ENCODE results near the gene LBP.
"Not testable (repeated sequence)": the region's sequence is repeated elsewhere in the genome, so short reads cannot be mapped to it uniquely, and the experiment has no call there.

The LBP gene

GRCh38 chr20:38345643-38346042 is 639 bp upstream of the LBP start:
- FAIRE-seq = peak; percentile 52
- no peak for DNase-seq (ENCODE audit: insufficient read length, low spot score)

GRCh38 chr20:38346741-38347140 is 459 bp downstream of the LBP start:
- DNase-seq (ENCODE audit: insufficient read length, low spot score) (no peak), FAIRE-seq (peak; percentile 44)

GRCh38 chr20:38349856-38350255 is 3.6 kb downstream of the LBP start:
- FAIRE-seq (no peak), DNase-seq (ENCODE audit: insufficient read length, low spot score) (no peak)

DNA sequence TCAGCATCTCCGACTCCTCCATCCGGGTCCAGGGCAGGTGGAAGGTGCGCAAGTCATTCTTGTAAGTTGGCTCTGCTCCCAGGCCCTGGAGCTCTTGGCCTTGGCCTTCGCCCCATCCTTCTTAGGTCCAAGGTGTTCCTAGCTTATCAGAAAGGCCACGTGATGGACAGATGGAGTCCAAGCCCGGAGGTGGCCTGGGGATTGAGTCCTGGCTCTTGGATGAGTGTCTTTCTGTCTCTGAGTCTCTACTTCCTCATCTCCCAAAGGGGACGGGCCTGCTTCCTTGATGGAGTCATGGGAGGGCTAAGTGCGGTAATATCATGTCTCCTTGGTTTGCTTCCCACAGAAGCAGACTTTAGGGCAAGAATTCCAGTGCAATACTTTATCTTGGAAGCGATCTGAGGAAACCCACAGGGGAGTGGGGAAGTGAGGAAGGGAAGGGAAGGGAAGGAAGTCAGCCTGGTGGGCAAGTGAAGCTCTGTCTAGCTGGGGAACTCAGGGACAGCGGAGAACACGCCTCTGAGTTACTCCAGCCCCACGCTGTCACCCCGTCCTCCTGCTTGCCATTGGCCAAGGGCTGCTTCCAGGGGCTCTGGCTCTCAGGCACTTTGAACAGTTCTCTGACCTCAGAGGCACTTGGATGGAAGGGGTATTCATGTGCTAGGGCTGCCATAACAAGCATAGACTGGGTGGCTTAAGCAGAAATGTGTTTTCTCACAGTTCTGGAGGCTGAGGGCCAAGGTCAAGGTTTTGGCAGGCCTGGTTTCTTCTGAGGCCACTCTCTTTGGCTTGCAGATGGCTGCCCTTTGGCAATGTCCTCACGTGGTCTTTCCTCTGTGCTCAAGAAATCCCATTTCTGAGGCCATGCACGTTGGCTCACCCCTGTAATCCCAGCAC is 4.8 kb downstream of the LBP start:
- DNase-seq (ENCODE audit: insufficient read length, low spot score) (no peak), FAIRE-seq (no peak)

DNA sequence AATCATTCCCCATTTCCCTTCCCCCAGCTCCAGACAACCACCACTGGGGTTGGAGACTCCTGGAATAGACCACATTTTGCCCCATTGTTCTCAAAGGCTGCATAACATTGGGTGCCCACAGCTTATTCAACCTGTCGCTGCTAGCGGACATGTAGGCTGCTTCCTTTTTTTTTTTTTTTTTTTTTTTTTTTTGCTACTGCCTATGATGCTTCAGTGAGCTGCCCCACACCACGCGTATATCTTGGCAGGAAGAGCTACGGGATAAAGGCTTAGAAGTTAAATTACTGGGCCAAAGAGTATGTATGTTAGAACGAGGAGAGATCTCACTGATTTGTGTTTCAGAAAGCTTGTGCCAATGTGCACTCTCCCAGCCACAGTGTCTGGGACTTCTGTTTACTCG is 7.0 kb downstream of the LBP start:
- DNase-seq (ENCODE audit: insufficient read length, low spot score) = no peak
- FAIRE-seq = no peak

DNA sequence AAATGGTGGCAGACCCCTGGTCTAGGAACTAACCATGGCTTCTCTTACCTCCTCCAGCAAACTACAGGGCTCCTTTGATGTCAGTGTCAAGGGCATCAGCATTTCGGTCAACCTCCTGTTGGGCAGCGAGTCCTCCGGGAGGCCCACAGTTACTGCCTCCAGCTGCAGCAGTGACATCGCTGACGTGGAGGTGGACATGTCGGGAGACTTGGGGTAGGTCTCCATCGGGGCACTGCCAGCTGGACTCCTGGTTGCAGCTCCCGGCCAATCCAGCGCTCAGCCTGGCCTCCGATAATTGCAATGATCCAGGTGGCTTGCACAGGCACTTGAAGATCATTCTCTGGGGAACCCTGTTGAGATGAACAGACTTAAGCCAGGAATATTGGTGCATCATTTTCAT is 7.9 kb downstream of the LBP start:
- no peak for DNase-seq (ENCODE audit: insufficient read length, low spot score)
- FAIRE-seq = no peak

GRCh38 chr20:38355161-38356012 is 9.1 kb downstream of the LBP start:
- DNase-seq (ENCODE audit: insufficient read length, low spot score) (no peak), FAIRE-seq (no peak)

DNA sequence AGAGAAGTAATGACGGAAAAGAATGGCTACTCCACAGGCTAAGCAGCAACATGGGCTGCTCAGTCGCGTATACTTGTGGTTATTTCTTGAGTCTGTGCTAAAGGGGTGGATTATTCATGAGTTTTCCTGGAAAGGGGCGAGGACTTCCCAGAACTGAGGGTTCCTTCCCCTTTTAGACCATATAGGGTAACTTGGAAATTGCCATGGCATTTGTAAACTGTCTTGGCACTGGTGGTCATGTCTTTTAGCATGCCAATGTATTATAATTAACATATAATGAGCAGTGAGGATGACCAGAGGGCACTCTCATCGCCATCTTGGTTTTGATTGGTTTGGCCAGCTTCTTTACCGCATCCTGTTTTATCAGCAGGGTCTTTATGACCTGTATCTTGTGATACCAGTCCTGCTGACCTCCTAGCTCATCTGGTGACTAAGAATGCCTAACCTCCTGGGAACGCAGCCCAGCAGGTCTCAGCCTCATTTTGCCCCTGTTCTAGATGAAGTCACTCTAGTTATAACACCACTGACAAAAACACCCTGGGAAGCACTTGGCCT is 11.4 kb downstream of the LBP start:
- FAIRE-seq = peak; percentile 83
- no peak for DNase-seq (ENCODE audit: insufficient read length, low spot score)

- DNase-seq (ENCODE audit: insufficient read length, low spot score) (no peak), FAIRE-seq (no peak)
These were observed 12.3 kb downstream of the LBP start for GRCh38 chr20:38358556-38358955.

- peak; percentile 66 for FAIRE-seq
- no peak for DNase-seq (ENCODE audit: insufficient read length, low spot score)
These were observed 16.9 kb downstream of the LBP start for GRCh38 chr20:38363004-38363747.

GRCh38 chr20:38369389-38369788 is 23.1 kb downstream of the LBP start:
- DNase-seq (ENCODE audit: insufficient read length, low spot score) = no peak
- peak; percentile 31 for FAIRE-seq

GRCh38 chr20:38372806-38373205 is 26.5 kb downstream of the LBP start:
- FAIRE-seq (no peak), DNase-seq (ENCODE audit: insufficient read length, low spot score) (no peak)

DNA sequence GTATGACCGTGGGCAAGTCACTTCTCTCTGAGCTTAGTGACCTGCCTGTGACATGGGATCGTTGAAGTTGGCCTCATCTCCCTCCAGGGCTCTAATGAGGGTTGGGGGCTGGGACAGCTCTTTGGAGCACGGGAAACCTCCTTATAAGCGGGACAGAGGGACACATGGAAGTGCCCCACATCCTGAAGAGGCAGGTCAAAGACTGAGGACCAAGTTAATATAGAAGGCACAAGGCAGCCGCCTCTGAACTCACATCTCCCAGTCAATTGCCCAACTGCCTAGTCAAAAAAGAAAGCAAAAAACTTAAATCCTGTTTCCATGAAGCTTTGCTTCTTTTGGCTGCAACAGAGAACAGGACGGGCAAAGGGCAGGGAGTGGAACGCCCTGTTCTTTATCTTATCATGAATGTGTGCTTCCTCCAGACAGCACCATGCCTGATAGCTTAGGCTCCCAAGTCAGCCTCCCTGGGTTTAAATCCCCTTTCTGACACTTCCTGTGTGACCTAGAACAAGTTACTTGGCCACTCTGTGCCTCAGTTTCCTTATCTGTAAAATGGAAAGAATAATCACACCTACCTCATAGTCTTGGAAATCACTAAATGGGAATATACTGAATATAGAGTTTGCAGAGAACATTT is 27.1 kb downstream of the LBP start:
- FAIRE-seq = no peak
- DNase-seq (ENCODE audit: insufficient read length, low spot score) = no peak

DNA sequence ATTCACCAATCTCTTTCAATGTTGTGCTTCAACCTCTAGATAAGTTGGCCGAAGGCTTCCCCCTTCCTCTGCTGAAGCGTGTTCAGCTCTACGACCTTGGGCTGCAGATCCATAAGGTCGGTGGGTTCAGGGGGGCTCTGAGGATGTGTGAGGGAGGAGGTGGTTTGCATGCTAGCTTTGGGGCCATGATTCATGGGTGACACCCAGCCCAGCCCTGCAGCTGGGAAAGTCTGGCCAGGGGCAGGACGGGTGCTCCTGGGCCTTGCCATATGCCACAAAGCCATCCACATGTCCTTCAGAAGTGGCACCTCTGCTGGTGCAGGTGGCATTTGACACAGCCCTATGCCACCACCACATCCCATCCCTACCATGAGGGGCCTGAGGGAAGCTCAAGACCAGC is 27.6 kb downstream of the LBP start:
- no peak for DNase-seq (ENCODE audit: insufficient read length, low spot score)
- FAIRE-seq = peak; percentile 23

- FAIRE-seq (peak; percentile 52), DNase-seq (ENCODE audit: insufficient read length, low spot score) (no peak)
These were observed 30.9 kb downstream of the LBP start for GRCh38 chr20:38377039-38377685.

DNA sequence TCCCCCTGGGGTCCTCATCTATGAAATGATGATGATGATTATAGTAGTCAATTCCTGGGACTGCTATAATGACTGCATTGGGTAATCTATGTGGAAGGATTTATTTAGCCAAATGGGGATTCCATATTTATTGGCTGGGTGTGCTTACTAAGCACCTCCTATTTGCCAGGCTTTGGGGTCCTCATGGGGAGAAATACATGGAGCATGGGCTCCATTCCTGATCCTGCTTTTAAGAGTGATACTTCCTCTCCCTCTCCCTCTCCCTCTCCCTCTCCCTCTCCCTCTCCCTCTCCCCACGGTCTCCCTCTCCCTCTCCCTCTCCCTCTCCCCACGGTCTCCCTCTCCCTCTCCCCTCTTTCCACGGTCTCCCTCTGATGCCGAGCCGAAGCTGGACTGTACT is 31.6 kb downstream of the LBP start:
- DNase-seq (ENCODE audit: insufficient read length, low spot score); FAIRE-seq: not testable (repeated sequence)

GRCh38 chr20:38383147-38383546 is 36.9 kb downstream of the LBP start:
- DNase-seq (ENCODE audit: insufficient read length, low spot score) = no peak
- FAIRE-seq = no peak

GRCh38 chr20:38386004-38386403 is 39.7 kb downstream of the LBP start:
- no peak for DNase-seq (ENCODE audit: insufficient read length, low spot score)
- peak; percentile 85 for FAIRE-seq

DNA sequence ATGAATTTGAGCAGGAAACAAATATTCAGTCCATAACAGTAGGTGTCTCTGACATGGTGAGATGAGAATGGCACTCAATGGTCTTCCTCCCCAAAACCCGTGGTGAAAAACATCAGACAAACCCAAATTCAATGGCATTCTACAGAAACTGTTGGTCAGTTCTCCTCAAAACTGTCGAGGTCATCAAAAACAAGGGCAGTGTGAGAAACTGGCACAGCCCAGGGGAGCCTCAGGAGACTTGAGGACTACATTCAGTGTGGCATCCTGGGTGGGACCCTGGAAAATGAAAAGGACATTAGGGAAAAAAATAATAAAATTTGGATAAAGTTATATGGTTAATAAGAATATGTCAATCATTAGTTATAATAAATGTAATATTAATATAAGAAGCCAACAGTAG is 40.6 kb downstream of the LBP start:
- DNase-seq (ENCODE audit: insufficient read length, low spot score) (no peak), FAIRE-seq (peak; percentile 60)

GRCh38 chr20:38387953-38388352 is 41.7 kb downstream of the LBP start:
- DNase-seq (ENCODE audit: insufficient read length, low spot score) = no peak
- FAIRE-seq = no peak
